Testis (tissue), 3 donors: ENCODE results near the gene FOXK2. TPM values are rescaled to one million over a fixed set of nuclear protein-coding genes. Genes with fewer than 3 reads are reported as not detected.
A peak's percentile ranks its signal among the peaks of the same experiment; 100 is the strongest.
"Not testable (repeated sequence)": the region's sequence is repeated elsewhere in the genome, so short reads cannot be mapped to it uniquely, and the experiment has no call there.

Experiments
- DNase-seq: peaks from one replicate; pipeline ENCODE4 v3.0.0-alpha.2; 2019
- H3K27ac ChIP-seq, 2 donors: fragments of 200-600 bp; sonication (generic); one replicate each; pipeline ENCODE4 v1.5.1; 2019
- H3K27me3 ChIP-seq: fragments of 200-600 bp; sonication (generic); one replicate; pipeline ENCODE4 v1.5.1; 2019
- H3K36me3 ChIP-seq: fragments of 200-600 bp; sonication (generic); one replicate; pipeline ENCODE4 v1.5.1; 2017; ENCODE audit warnings: low read depth; ENCODE audit errors: missing control alignments
- H3K4me1 ChIP-seq: fragments of 200-600 bp; sonication (generic); one replicate; pipeline ENCODE4 v1.5.1; 2019
- H3K4me3 ChIP-seq, 2 donors: fragments of 200-600 bp; sonication (generic); one replicate each; pipeline ENCODE4 v1.5.1; 2017 to 2019
- H3K9me3 ChIP-seq: fragments of 200-600 bp; sonication (generic); one replicate; pipeline ENCODE4 v1.5.1; 2017
- CTCF ChIP-seq, 3 experiments: fragments of 450-650 bp in 2 of 3; fragments of 200-600 bp in 1 of 3; sonication (generic) in 1 of 3; IDR thresholded peaks; one replicate each; pipeline ENCODE4 v1.5.1; 2016 to 2019; ENCODE audit warnings: antibody characterized with exemption in 3 of 3, mild to moderate bottlenecking in 2 of 3, moderate library complexity in 1 of 3
- POLR2A ChIP-seq: fragments of 450-650 bp; IDR thresholded peaks from one replicate; pipeline ENCODE4 v1.6.1; 2017; ENCODE audit warnings: antibody characterized with exemption, mild to moderate bottlenecking, moderate library complexity
- WGBS, 2 donors: methylation state at CpG; one replicate each; pipeline ENCODE4 v1.1.5; 2018; 5-methylcytosine and 5-hydroxymethylcytosine counted together
- intact Hi-C: fragments of 100-400 bp; cut with DNase I; formaldehyde crosslinking; loops from one replicate; pipeline ENCODE4 v1.15.1; 2023; ENCODE audit warnings: low total_unique reads
- polyA plus RNA-seq: library from polyadenylated mRNA; stranded (reverse); fragments of 350-450 nt; fragmentation: Illumina TruSeq; extraction: RNeasy Lipid Tissue Mini Kit (QIAGEN cat#74804); gene quantifications from one replicate; pipeline ENCODE4 v1.2.3, GENCODE V29; 2014; ENCODE audit warnings: low read depth, low replicate concordance; ENCODE audit not compliant: insufficient read depth
- total RNA-seq, 2 donors: library from RNA; depleted of rRNA; stranded (reverse); fragments of >200 nt; gene quantifications; one replicate each; pipeline ENCODE4 v1.2.3, GENCODE V29; 2016

FOXK2 gene
- total and polyA plus RNA-seq, 3 donors from 2014 or later, result 85.8 to 95.1 (median 94.3) TPM

GRCh38 chr17:82551779-82552457 lies 32.4 kb downstream of the FOXK2 start:
- peak; percentile 55 to 75 (median 66) for TF ChIP-seq CTCF (IDR thresholded peaks at IDR 0.05)
- TF ChIP-seq POLR2A, result no peak
- no peaks in the 10 kb centered on the region for H3K36me3 ChIP-seq
- peak; percentile 79 for DNase-seq
- peaks cover 43% of the 10 kb centered on the region for H3K4me1 ChIP-seq
- 43 to 54% methylated on average over 13 of the region's 13 CpGs for WGBS, 2 donors
- H3K27me3 ChIP-seq, result no peaks in the 10 kb centered on the region
- H3K9me3 ChIP-seq, result no peaks in the 10 kb centered on the region
- H3K4me3 ChIP-seq, result no peak overlapping the region
- intact Hi-C loops, result no loop called here
- H3K27ac ChIP-seq, result peak overlapping the region in 1 of 2 donors; percentile 68

DNA sequence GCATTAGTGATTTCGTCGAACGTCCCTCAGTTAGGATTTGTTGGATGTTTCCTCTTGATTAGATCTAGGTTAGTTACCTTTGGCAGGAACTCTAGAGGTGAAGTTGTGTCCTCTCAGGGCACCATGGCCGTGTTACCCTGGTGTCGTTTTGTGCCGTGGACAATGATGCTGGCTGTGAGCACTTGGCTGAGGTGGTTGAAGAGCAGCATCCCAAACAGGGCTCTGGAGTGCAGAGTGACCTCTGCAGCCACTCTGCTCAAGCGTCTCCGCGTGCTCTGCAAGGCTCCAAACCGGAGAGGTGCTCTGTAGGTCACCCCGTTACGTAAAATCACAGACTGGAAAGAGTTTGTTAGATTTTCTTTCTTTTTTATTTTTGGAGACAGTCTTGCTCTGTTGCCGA lies 33.0 kb downstream of the FOXK2 start:
- Histone ChIP-seq H3K9me3 (no peaks in the 10 kb centered on the region), H3K27ac (peak overlapping the region in 1 of 2 donors; percentile 68), H3K4me3 (no peak overlapping the region), H3K36me3 (no peaks in the 10 kb centered on the region), H3K27me3 (no peaks in the 10 kb centered on the region), H3K4me1 (peaks cover 43% of the 10 kb centered on the region)
- DNase-seq, result no peak
- TF ChIP-seq CTCF (IDR thresholded peaks at IDR 0.05) (no peak), POLR2A (no peak)
- intact Hi-C loops, result no loop called here
- 63 to 66% methylated on average over 13 of the region's 13 CpGs for WGBS, 2 donors

- intact Hi-C loops, result no loop called here
- WGBS, 2 donors, result 71 to 80% methylated on average over 15 to 18 of the region's 18 CpGs
- H3K27ac ChIP-seq, result peak overlapping the region; percentile 59 to 68
- H3K9me3 ChIP-seq, result no peaks in the 10 kb centered on the region
- H3K36me3 ChIP-seq, result no peaks in the 10 kb centered on the region
- no peaks in the 10 kb centered on the region for H3K27me3 ChIP-seq
- TF ChIP-seq CTCF (IDR thresholded peaks at IDR 0.05) (no peak), POLR2A (no peak)
- peaks cover 48% of the 10 kb centered on the region for H3K4me1 ChIP-seq
- peak; percentile 37 for DNase-seq
- no peak overlapping the region for H3K4me3 ChIP-seq
These were observed 33.8 kb downstream of the FOXK2 start for GRCh38 chr17:82553210-82553930.

- H3K9me3 ChIP-seq, intact Hi-C loops, H3K36me3 ChIP-seq, H3K4me3 ChIP-seq, DNase-seq, H3K27me3 ChIP-seq: not testable (repeated sequence)
- H3K27ac ChIP-seq, result peak overlapping the region in 1 of 2 donors; percentile 36
- 94 to 98% methylated on average over 2 of the region's 2 CpGs for WGBS, 2 donors
- peaks cover 49% of the 10 kb centered on the region for H3K4me1 ChIP-seq
These were observed 38.0 kb downstream of the FOXK2 start for GRCh38 chr17:82557510-82557909.

DNA sequence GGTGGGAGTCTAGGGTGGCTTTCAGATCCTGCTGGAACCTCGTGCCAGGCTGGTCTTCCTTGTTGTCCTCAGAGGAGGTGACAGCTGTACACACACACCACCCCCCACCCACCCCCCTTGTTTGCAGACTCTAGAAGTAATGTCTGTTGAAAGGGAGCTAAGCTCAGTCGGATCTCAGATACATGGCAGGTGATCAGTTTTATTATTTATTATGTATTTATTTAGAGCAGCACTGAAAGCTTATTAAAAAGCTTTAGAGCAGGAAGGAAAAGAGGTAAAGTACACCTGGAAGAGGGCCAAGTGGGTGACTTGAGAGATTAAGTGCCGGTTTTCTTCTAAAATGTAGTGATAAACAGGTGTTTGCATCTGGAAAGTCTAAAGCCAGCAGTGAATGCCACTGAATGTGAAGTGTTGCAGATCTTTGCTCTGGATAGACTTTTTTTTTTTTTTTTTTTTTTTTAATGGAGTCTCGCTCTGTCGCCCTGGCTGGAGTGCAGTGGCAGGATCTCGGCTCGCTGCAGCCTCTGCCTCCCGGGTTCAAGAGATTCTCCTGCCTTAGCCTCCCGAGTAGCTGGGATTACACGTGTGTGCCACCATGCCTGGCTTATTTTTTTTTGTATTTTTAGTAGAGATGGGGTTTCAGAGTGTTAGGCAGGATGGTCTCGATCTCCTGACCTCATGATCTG lies 40.2 kb downstream of the FOXK2 start:
- TF ChIP-seq POLR2A, result no peak
- no peak for TF ChIP-seq CTCF (IDR thresholded peaks at IDR 0.05)
- Histone ChIP-seq H3K4me3 (no peak overlapping the region), H3K36me3 (no peaks in the 10 kb centered on the region), H3K9me3 (no peaks in the 10 kb centered on the region), H3K4me1 (peaks cover 34% of the 10 kb centered on the region), H3K27me3 (no peaks in the 10 kb centered on the region), H3K27ac (no peak overlapping the region)
- no peak for DNase-seq
- intact Hi-C loops, result no loop called here
- 69 to 72% methylated on average over 11 of the region's 11 CpGs for WGBS, 2 donors
